ENCODE results near the gene CLDN3. TPM values are rescaled to one million over a fixed set of nuclear protein-coding genes. Genes with fewer than 3 reads are reported as not detected.
A peak's percentile ranks its signal among the peaks of the same experiment; 100 is the strongest.

CLDN3 gene, protein sequence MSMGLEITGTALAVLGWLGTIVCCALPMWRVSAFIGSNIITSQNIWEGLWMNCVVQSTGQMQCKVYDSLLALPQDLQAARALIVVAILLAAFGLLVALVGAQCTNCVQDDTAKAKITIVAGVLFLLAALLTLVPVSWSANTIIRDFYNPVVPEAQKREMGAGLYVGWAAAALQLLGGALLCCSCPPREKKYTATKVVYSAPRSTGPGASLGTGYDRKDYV
- polyA plus RNA-seq (2013, experiment 1 of 4), result 4.3 TPM
- 5.4 TPM for polyA plus RNA-seq (2013, experiment 2 of 4)
- 6.8 TPM for polyA plus RNA-seq (2013, experiment 3 of 4)
- 7.5 TPM for polyA plus RNA-seq (2013, experiment 4 of 4)

DNA sequence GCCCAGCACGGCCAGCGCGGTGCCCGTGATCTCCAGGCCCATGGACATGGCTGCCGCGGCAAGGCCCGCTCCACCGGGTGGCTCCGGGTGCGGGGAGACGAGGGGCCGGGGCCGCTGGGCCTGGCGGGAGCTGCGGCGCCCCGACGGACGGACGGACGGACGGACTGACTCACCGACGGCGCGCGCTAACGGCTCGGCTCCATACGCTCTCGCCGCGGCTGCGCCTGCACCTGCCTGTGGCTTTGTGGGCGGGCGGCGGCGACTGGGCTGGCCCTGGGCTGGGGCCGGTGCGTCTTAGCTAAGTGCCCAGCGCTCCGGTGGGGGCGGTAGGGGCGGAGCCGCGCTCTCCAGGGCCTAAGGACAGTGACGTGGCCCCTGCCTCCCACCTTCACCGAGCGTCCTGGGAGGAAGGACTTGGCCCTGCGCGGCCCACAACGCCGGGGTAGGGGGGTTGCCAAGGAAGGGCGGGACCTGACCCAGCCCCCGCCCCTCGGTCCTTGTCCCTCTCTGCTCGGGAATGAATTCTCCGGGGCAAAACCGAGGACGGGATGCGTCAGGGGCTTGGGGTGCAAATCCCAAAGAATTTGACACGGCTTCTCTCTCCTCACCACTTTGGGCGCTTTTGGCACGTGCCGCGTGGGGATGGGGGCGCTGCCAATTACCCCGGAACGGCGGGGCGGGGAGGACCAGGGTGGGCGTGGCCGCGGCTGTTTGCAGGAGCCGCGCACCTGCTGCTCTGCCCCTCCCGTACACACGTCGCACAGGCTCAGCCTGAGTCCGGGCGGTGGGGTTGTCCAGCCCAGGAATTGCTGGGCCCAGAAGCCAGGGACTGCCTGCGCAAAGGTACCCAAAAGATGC lies at the start of gene CLDN3:
Gene CLDN3 (minus strand): TSS at position 269 of the 858 bp plus-strand sequence. CDS start 221 bp downstream, at position 48.
- WGBS, 2 experiments, result 3 to 4% methylated on average over 82 of the region's 82 CpGs
- Histone ChIP-seq H3K27ac (ENCODE audit: insufficient read depth, low read depth, low read length, poor library complexity, severe bottlenecking) (no peak within 1 kb of the TSS), H3K36me3 (ENCODE audit: control insufficient read depth, insufficient read depth, low read length) (no peaks in the 10 kb centered on the region), H3K4me1 (ENCODE audit: control insufficient read depth, insufficient read depth, low read length) (no peaks in the 10 kb centered on the region), H3K9me3 (ENCODE audit: control insufficient read depth, low read length) (no peaks in the 10 kb centered on the region), H3K4me3 (ENCODE audit: insufficient read depth, low read depth, low read length) (peak within 1 kb of the TSS; percentile 48), H3K27me3 (ENCODE audit: control insufficient read depth, insufficient read depth, low read length, poor library complexity, severe bottlenecking) (peaks cover 33% of the 10 kb centered on the region)

DNA sequence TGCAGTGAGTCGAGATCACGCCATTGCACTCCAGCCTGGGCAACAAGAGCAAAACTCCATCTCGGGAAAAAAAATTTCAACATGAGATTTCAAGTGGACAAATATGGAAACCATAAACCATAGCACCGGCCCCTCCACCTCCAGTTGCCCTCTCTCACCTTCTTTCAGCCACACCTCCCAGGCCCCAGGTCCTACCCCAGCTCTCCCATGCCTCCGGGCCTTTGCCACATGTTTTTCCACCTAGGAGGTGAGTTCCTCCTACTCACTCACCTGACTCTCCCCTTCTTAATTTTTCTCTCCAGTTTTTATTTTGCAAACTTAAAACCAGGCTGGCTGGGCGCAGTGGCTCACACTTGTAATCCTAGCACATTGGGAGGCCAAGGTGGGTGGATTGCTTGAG lies 47.1 kb upstream of the CLDN3 start:
- H3K27ac ChIP-seq (ENCODE audit: insufficient read depth, low read depth, low read length, poor library complexity, severe bottlenecking), result no peak overlapping the region
- H3K9me3 ChIP-seq (ENCODE audit: control insufficient read depth, low read length), result no peaks in the 10 kb centered on the region
- no peaks in the 10 kb centered on the region for H3K4me1 ChIP-seq (ENCODE audit: control insufficient read depth, insufficient read depth, low read length)
- WGBS, 2 experiments, result 92 to 94% methylated on average over 6 of the region's 6 CpGs
- no peaks in the 10 kb centered on the region for H3K36me3 ChIP-seq (ENCODE audit: control insufficient read depth, insufficient read depth, low read length)
- no peaks in the 10 kb centered on the region for H3K27me3 ChIP-seq (ENCODE audit: control insufficient read depth, insufficient read depth, low read length, poor library complexity, severe bottlenecking)
- no peak overlapping the region for H3K4me3 ChIP-seq (ENCODE audit: insufficient read depth, low read depth, low read length)

DNA sequence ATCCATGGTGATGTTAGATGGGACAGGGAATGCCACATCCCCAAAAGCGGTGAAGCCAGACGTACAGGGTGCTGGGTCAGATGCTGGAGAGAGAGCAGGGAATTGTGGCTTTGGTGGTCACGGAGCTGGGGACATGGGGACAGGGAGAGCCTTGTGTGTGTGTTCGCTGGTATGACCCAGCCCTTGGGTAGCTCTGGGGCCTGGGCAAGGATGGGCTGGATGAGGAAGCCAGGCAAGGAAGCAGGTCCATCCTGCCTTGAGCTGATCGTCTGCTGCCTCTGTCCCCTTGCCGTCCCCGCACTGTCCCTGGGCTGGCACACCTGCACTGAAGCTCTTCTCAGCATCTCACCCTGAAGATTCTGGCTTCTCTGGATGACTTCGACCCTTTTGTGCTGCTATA lies 45.4 kb upstream of the CLDN3 start:
- H3K4me1 ChIP-seq (ENCODE audit: control insufficient read depth, insufficient read depth, low read length), result peaks cover 7% of the 10 kb centered on the region
- no peaks in the 10 kb centered on the region for H3K27me3 ChIP-seq (ENCODE audit: control insufficient read depth, insufficient read depth, low read length, poor library complexity, severe bottlenecking)
- no peaks in the 10 kb centered on the region for H3K9me3 ChIP-seq (ENCODE audit: control insufficient read depth, low read length)
- no peak overlapping the region for H3K27ac ChIP-seq (ENCODE audit: insufficient read depth, low read depth, low read length, poor library complexity, severe bottlenecking)
- no peaks in the 10 kb centered on the region for H3K36me3 ChIP-seq (ENCODE audit: control insufficient read depth, insufficient read depth, low read length)
- H3K4me3 ChIP-seq (ENCODE audit: insufficient read depth, low read depth, low read length), result no peak overlapping the region
- 92% methylated on average over 8 of the region's 8 CpGs for WGBS, 2 experiments

DNA sequence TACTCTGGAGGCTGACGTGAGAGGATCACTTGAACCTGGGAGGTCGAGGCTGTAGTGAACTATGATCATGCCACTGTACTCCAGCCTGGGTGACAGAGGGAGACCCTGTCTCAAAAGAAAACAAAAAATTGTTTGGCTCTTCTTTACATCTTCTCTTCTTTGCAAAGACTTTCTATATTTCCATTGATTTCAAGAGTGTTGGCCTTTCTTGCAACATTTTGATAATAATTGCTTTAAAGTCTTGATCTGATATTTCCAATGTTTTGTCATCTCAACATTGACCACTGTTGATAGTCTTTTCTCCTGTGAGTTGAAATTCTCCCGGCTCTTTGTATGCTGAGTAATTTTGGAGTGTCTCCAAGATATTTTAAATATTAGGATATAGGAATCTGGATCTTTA lies 42.9 kb upstream of the CLDN3 start:
- H3K27ac ChIP-seq (ENCODE audit: insufficient read depth, low read depth, low read length, poor library complexity, severe bottlenecking), result no peak overlapping the region
- H3K27me3 ChIP-seq (ENCODE audit: control insufficient read depth, insufficient read depth, low read length, poor library complexity, severe bottlenecking), result no peaks in the 10 kb centered on the region
- WGBS, 2 experiments, result 89 to 93% methylated on average over 2 to 3 of the region's 3 CpGs
- H3K36me3 ChIP-seq (ENCODE audit: control insufficient read depth, insufficient read depth, low read length), result no peaks in the 10 kb centered on the region
- no peaks in the 10 kb centered on the region for H3K9me3 ChIP-seq (ENCODE audit: control insufficient read depth, low read length)
- H3K4me1 ChIP-seq (ENCODE audit: control insufficient read depth, insufficient read depth, low read length), result peaks cover 9% of the 10 kb centered on the region
- H3K4me3 ChIP-seq (ENCODE audit: insufficient read depth, low read depth, low read length), result no peak overlapping the region

DNA sequence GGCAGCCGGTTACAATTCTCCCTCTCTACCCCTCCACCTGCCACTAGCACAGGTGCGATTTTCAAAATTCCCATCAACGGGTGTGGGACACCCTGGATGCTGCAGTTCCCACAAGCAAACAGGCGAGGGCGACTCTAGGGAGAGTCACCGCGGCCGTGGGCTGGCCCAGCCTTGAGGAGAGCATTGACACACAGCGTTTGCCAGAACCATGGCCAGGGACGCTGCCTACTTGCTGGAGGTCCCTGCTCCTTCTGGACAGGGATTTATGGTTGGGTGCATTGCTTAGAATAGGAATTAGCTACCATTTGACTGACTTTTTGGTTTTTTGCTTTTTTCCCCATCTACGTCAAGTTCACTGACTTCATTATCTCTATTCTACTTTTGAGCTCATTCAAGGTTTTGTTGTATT lies 41.7 kb upstream of the CLDN3 start:
- 5 to 16% methylated on average over 10 to 11 of the region's 11 CpGs for WGBS, 2 experiments
- Histone ChIP-seq H3K36me3 (ENCODE audit: control insufficient read depth, insufficient read depth, low read length) (no peaks in the 10 kb centered on the region), H3K27ac (ENCODE audit: insufficient read depth, low read depth, low read length, poor library complexity, severe bottlenecking) (no peak overlapping the region), H3K4me3 (ENCODE audit: insufficient read depth, low read depth, low read length) (no peak overlapping the region), H3K9me3 (ENCODE audit: control insufficient read depth, low read length) (no peaks in the 10 kb centered on the region), H3K4me1 (ENCODE audit: control insufficient read depth, insufficient read depth, low read length) (peaks cover 9% of the 10 kb centered on the region), H3K27me3 (ENCODE audit: control insufficient read depth, insufficient read depth, low read length, poor library complexity, severe bottlenecking) (no peaks in the 10 kb centered on the region)

DNA sequence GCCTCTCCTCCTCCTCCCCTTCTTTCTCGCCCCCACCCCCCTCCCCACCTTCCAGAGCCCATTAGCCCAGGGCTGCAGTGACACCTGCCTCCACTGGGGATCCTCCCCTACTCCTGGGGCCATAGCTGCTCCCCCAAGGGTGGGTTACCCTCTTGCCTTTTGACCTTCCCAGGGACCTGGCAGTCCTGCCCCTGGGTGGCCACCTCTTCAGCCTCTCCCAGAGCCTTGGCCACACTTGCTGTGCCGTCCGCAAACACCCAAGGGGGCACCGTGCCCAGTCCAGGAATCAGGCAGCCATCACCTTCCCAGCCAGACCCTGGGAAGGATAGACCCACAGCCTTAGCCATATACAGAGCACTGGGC lies 40.9 kb upstream of the CLDN3 start:
- Histone ChIP-seq H3K27me3 (ENCODE audit: control insufficient read depth, insufficient read depth, low read length, poor library complexity, severe bottlenecking) (no peaks in the 10 kb centered on the region), H3K27ac (ENCODE audit: insufficient read depth, low read depth, low read length, poor library complexity, severe bottlenecking) (no peak overlapping the region), H3K36me3 (ENCODE audit: control insufficient read depth, insufficient read depth, low read length) (no peaks in the 10 kb centered on the region), H3K4me1 (ENCODE audit: control insufficient read depth, insufficient read depth, low read length) (peaks cover 9% of the 10 kb centered on the region), H3K9me3 (ENCODE audit: control insufficient read depth, low read length) (no peaks in the 10 kb centered on the region), H3K4me3 (ENCODE audit: insufficient read depth, low read depth, low read length) (no peak overlapping the region)
- WGBS, 2 experiments, result 63 to 68% methylated on average over 4 of the region's 4 CpGs

DNA sequence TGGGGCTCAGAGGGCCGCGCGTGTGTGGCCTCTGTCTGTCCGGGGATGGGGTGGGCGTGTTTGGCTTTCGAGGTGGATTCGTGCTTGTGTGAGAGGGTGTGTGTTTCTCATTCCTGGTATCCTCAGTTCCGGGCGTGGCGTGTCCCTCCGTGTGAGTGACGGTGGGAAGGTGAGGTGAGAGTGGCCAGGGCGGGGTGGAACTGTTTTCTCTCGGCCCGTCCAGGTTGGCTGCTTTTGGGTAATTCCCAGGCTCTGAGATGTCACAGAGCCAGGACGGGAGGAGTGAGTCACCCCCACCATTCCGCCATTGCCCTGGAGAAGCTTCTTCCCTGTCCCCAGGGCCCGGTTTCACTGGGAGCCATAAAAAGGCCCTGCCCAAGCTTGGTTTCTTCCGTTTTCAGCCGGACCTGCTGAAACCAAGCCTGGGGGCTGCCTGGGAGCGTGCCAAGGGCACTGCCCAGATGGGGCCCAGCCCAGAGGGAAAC lies 39.4 kb upstream of the CLDN3 start:
- WGBS, 2 experiments, result 91% methylated on average over 21 of the region's 21 CpGs
- Histone ChIP-seq H3K27ac (ENCODE audit: insufficient read depth, low read depth, low read length, poor library complexity, severe bottlenecking) (no peak overlapping the region), H3K27me3 (ENCODE audit: control insufficient read depth, insufficient read depth, low read length, poor library complexity, severe bottlenecking) (no peaks in the 10 kb centered on the region), H3K4me3 (ENCODE audit: insufficient read depth, low read depth, low read length) (no peak overlapping the region), H3K36me3 (ENCODE audit: control insufficient read depth, insufficient read depth, low read length) (no peaks in the 10 kb centered on the region), H3K9me3 (ENCODE audit: control insufficient read depth, low read length) (no peaks in the 10 kb centered on the region), H3K4me1 (ENCODE audit: control insufficient read depth, insufficient read depth, low read length) (peaks cover 9% of the 10 kb centered on the region)

DNA sequence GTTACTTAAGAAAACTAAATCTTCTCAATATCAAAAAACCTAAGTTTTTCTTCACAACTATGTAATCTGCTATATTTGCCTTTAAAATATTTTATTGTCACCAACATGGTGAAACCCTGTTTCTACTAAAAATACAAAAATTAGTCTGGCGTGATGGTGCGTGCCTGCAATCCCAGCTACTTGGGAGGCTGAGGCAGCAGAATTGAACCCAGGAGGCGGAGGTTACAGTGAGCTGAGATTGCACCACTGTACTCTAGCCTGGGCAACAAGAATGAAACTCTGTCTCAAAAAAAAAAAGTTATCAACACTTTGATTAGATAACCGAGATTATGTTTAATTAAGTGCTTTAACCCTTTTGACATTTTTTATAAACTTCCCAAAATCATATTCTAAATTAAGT lies 32.4 kb upstream of the CLDN3 start:
- 93 to 94% methylated on average over 4 of the region's 4 CpGs for WGBS, 2 experiments
- H3K36me3 ChIP-seq (ENCODE audit: control insufficient read depth, insufficient read depth, low read length), result no peaks in the 10 kb centered on the region
- no peak overlapping the region for H3K4me3 ChIP-seq (ENCODE audit: insufficient read depth, low read depth, low read length)
- H3K4me1 ChIP-seq (ENCODE audit: control insufficient read depth, insufficient read depth, low read length), result no peaks in the 10 kb centered on the region
- H3K27ac ChIP-seq (ENCODE audit: insufficient read depth, low read depth, low read length, poor library complexity, severe bottlenecking), result no peak overlapping the region
- H3K27me3 ChIP-seq (ENCODE audit: control insufficient read depth, insufficient read depth, low read length, poor library complexity, severe bottlenecking), result no peaks in the 10 kb centered on the region
- no peaks in the 10 kb centered on the region for H3K9me3 ChIP-seq (ENCODE audit: control insufficient read depth, low read length)

DNA sequence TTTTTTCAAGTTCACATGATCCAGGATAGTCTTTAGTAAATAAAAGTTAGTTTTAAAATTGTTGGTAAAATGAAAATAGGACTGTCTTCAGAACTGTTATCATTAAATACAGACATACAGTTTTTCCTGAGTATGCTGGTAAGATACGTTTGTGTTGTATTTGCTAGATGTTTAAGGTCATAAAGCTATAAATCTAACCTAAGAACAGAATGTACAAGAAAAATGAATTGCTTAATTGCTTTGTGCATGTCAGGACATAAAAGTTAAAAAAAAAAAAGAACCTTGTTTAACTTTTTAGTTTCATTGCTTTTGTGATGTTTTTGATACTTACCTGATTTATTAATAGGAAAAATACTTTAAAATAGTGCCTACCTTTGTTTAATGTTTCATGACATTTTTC lies 31.5 kb upstream of the CLDN3 start:
- 90% methylated on average over 1 of the region's 1 CpG; no CpG with 5 or more reads in 1 of the 2 experiments for WGBS, 2 experiments
- Histone ChIP-seq H3K4me1 (ENCODE audit: control insufficient read depth, insufficient read depth, low read length) (no peaks in the 10 kb centered on the region), H3K27ac (ENCODE audit: insufficient read depth, low read depth, low read length, poor library complexity, severe bottlenecking) (no peak overlapping the region), H3K27me3 (ENCODE audit: control insufficient read depth, insufficient read depth, low read length, poor library complexity, severe bottlenecking) (no peaks in the 10 kb centered on the region), H3K9me3 (ENCODE audit: control insufficient read depth, low read length) (no peaks in the 10 kb centered on the region), H3K36me3 (ENCODE audit: control insufficient read depth, insufficient read depth, low read length) (no peaks in the 10 kb centered on the region), H3K4me3 (ENCODE audit: insufficient read depth, low read depth, low read length) (no peak overlapping the region)

All from ectodermal cell (in vitro differentiated cells).